Endothelial cell of umbilical vein (primary cell): Measurements from ENCODE around the gene OSBPL1A.

Experiments
- POLR2AphosphoS5 ChIP-seq: IDR thresholded peaks from 2 replicates; pipeline ENCODE4 v1.6.1; 2012; ENCODE audit warnings: low read depth, mild to moderate bottlenecking, control low read depth, low read length, moderate library complexity; ENCODE audit not compliant: insufficient read depth
- TF ChIP-seq, protein P1 (sequence below), 2 donors: IDR thresholded peaks; 1 replicate in 1 of 2; 2 replicates in 1 of 2; pipeline ENCODE4 v1.5.1; 2011; ENCODE audit warnings: low read length in 2 of 2, mild to moderate bottlenecking in 2 of 2, moderate library complexity in 2 of 2, control low read depth in 1 of 2, inconsistent platforms in 1 of 2, low read depth in 1 of 2; ENCODE audit not compliant: insufficient read depth in 1 of 2; ENCODE audit errors: extremely low read depth in 1 of 2

DNA sequence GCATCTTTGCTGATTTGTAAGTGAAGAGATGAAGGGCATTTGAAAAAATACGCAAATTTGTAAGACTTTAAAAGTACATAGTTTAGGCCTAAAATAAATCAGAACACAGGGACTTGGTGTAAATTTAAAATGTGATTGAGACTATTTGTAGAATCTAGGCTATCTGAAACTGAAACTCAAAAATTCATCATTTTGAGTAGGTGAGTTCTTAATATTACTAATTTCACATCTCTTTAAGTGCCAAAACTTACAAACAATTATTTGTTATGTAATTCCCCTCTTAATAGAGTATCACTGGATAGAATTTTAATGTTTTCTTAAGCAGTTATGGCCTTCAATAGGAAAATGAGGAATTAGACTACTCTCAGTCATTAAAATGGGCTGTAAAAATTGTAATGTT is 48.8 kb upstream of the OSBPL1A start:
- TF ChIP-seq, protein P1, sequence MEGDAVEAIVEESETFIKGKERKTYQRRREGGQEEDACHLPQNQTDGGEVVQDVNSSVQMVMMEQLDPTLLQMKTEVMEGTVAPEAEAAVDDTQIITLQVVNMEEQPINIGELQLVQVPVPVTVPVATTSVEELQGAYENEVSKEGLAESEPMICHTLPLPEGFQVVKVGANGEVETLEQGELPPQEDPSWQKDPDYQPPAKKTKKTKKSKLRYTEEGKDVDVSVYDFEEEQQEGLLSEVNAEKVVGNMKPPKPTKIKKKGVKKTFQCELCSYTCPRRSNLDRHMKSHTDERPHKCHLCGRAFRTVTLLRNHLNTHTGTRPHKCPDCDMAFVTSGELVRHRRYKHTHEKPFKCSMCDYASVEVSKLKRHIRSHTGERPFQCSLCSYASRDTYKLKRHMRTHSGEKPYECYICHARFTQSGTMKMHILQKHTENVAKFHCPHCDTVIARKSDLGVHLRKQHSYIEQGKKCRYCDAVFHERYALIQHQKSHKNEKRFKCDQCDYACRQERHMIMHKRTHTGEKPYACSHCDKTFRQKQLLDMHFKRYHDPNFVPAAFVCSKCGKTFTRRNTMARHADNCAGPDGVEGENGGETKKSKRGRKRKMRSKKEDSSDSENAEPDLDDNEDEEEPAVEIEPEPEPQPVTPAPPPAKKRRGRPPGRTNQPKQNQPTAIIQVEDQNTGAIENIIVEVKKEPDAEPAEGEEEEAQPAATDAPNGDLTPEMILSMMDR (IDR thresholded peaks at IDR 0.05; ENCODE audit: extremely low read depth in 1 of 2, insufficient read depth in 1 of 2, low read depth in 1 of 2, low read length in 2 of 2), result no peak
- TF ChIP-seq POLR2AphosphoS5, result no peak
